Activated CD8-positive, alpha-beta memory T cell treated with anti-CD3 and anti-CD28 coated beads, Interleukin-2, amount 50 U/mL, for 48 hours (primary cell): ENCODE results near the gene PTHLH.

Source experiments
- DNase-seq: peaks from one replicate; pipeline ENCODE4 v3.0.0-alpha.2; 2020

Gene PTHLH

GRCh38 chr12:27973487-27973890 is 956 bp upstream of the PTHLH start:
- no peak for DNase-seq

GRCh38 chr12:27971606-27972005 is 927 bp downstream of the PTHLH start:
- no peak for DNase-seq

- no peak for DNase-seq
Measured at GRCh38 chr12:27971121-27971489, 1.4 kb downstream of the PTHLH start.

GRCh38 chr12:27970401-27971120 is 2.0 kb downstream of the PTHLH start:
- DNase-seq: peak; percentile 64

- peak; percentile 79 for DNase-seq
Measured at GRCh38 chr12:27969624-27970400, 2.7 kb downstream of the PTHLH start.

GRCh38 chr12:27968972-27969623 is 3.4 kb downstream of the PTHLH start:
- DNase-seq: peak; percentile 56

GRCh38 chr12:27967551-27968054 is 4.9 kb downstream of the PTHLH start:
- DNase-seq: no peak

- no peak for DNase-seq
Measured at GRCh38 chr12:27966870-27967269, 5.7 kb downstream of the PTHLH start.

GRCh38 chr12:27965966-27966365 is 6.6 kb downstream of the PTHLH start:
- no peak for DNase-seq

GRCh38 chr12:27965411-27965810 is 7.1 kb downstream of the PTHLH start:
- no peak for DNase-seq

- no peak for DNase-seq
Measured at GRCh38 chr12:27964123-27964522, 8.4 kb downstream of the PTHLH start.

- no peak for DNase-seq
Measured at GRCh38 chr12:27960821-27961220, 11.7 kb downstream of the PTHLH start.

- no peak for DNase-seq
Measured at GRCh38 chr12:27958675-27959074, 13.9 kb downstream of the PTHLH start.

GRCh38 chr12:27957366-27957765 is 15.2 kb downstream of the PTHLH start:
- DNase-seq: no peak

- no peak for DNase-seq
Measured at GRCh38 chr12:27953817-27954216, 18.7 kb downstream of the PTHLH start.

GRCh38 chr12:27953348-27953747 is 19.2 kb downstream of the PTHLH start:
- DNase-seq: no peak

GRCh38 chr12:27952510-27952909 is 20.0 kb downstream of the PTHLH start:
- no peak for DNase-seq

- DNase-seq: no peak
Measured at GRCh38 chr12:27951898-27952297, 20.6 kb downstream of the PTHLH start.

- DNase-seq: no peak
Measured at GRCh38 chr12:27946421-27946820, 26.1 kb downstream of the PTHLH start.

- peak; percentile 81 for DNase-seq
Measured at GRCh38 chr12:27940756-27941402, 31.7 kb downstream of the PTHLH start.

- no peak for DNase-seq
Measured at GRCh38 chr12:27940245-27940644, 32.3 kb downstream of the PTHLH start.

- DNase-seq: no peak
Measured at GRCh38 chr12:27937768-27938167, 34.8 kb downstream of the PTHLH start.

GRCh38 chr12:27936196-27936595 is 36.3 kb downstream of the PTHLH start:
- no peak for DNase-seq
